ENCODE measurements around the gene NOCT. TPM values are rescaled to one million over a fixed set of nuclear protein-coding genes. Genes with fewer than 3 reads are reported as not detected.

NOCT gene
- total RNA-seq, 1 donor from 2014 or later: 4.2 TPM

Small RNAs within 50 kb of the gene (small RNA-seq; reads per million reads assigned to genes)
- not detected for gene RNU6-531P

Other genes starting within 250 kb of the NOCT start
- 44.4 TPM for gene ELF2, start 161.4 kb downstream of the NOCT start, total RNA-seq

Data from vagina (tissue), 1 donor.